SK-N-MC (cell line): Measurements from ENCODE around the gene HAUS6.

Experiments
- DNase-seq: peaks from one replicate; pipeline ENCODE4 v3.0.0-alpha.2; 2011; ENCODE audit warnings: low read depth, low spot score
- H3K27ac ChIP-seq: fragments of 200-600 bp; sonication (generic); 2 replicates; pipeline ENCODE4 v1.5.1; 2016; ENCODE audit warnings: mixed run types
- H3K36me3 ChIP-seq: fragments of 200-600 bp; sonication (generic); 2 replicates; pipeline ENCODE4 v1.6.1; 2017; ENCODE audit warnings: antibody characterized with exemption, low read length, mixed read lengths; ENCODE audit not compliant: insufficient read depth
- H3K4me3 ChIP-seq: fragments of 200-600 bp; sonication (generic); 2 replicates; pipeline ENCODE4 v1.5.1; 2016
- H3K9ac ChIP-seq: fragments of 200-600 bp; sonication (generic); 2 replicates; pipeline ENCODE4 v1.8.0; 2017; ENCODE audit warnings: mixed run types, mixed read lengths; ENCODE audit not compliant: insufficient read length
- H3K9me3 ChIP-seq: fragments of 200-600 bp; sonication (generic); 2 replicates; pipeline ENCODE4 v1.6.1; 2017; ENCODE audit warnings: low read depth, mild to moderate bottlenecking, antibody characterized with exemption, low read length, moderate library complexity, mixed read lengths
- EZH2 ChIP-seq: fragments of 200-600 bp; sonication (generic); IDR thresholded peaks from one replicate; pipeline ENCODE4 v1.6.1; 2017; ENCODE audit warnings: antibody characterized with exemption
- FOXP2 ChIP-seq: optimal IDR thresholded peaks from 2 replicates; pipeline ENCODE3; 2011; ENCODE audit warnings: mild to moderate bottlenecking, moderate library complexity; ENCODE audit not compliant: insufficient read depth; ENCODE audit errors: extremely low read length, control extremely low read depth
- POLR2AphosphoS5 ChIP-seq: IDR thresholded peaks from 2 replicates; pipeline ENCODE4 v1.6.1; 2012; ENCODE audit warnings: mild to moderate bottlenecking, low read depth, low read length, borderline replicate concordance

HAUS6 gene

DNA sequence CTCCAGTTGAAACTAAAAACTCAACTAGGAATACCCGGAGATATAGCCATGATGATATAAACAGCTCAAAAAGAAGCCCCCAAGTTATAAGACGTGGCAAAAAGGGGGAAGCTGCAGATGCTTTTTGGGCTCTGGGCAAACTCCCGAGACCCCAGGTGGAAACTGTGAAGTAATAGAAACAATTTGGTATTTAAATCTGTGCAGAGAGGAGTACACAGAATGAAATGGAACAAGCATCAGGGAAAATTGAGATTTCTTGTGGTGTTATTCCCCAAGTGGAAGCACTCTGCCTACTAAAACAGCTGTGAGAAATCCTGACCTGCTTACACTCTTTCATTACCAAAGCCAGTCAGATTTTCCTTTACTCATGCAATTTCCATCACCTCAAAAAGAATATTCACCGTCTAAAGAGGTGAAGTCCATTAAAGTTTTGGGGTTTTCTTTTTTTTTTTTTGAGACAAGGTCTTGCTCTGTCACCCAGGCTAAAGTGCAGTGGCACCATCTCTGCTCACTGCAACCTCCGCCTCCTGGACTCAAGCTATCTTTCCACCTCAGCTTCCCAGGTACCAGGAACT, 93.2 kb downstream of the HAUS6 start:
- no peak for DNase-seq
- no peaks in the 10 kb centered on the region for H3K36me3 ChIP-seq
- no peak overlapping the region for H3K9ac ChIP-seq
- H3K27ac ChIP-seq: no peak overlapping the region
- no peaks in the 10 kb centered on the region for H3K9me3 ChIP-seq
- no peak overlapping the region for H3K4me3 ChIP-seq
- TF ChIP-seq FOXP2 (no peak), POLR2AphosphoS5 (no peak), EZH2 (no peak)
